ENCODE measurements around the gene ARHGEF26. TPM values are rescaled to one million over a fixed set of nuclear protein-coding genes. Genes with fewer than 3 reads are reported as not detected.

The ARHGEF26 gene, protein sequence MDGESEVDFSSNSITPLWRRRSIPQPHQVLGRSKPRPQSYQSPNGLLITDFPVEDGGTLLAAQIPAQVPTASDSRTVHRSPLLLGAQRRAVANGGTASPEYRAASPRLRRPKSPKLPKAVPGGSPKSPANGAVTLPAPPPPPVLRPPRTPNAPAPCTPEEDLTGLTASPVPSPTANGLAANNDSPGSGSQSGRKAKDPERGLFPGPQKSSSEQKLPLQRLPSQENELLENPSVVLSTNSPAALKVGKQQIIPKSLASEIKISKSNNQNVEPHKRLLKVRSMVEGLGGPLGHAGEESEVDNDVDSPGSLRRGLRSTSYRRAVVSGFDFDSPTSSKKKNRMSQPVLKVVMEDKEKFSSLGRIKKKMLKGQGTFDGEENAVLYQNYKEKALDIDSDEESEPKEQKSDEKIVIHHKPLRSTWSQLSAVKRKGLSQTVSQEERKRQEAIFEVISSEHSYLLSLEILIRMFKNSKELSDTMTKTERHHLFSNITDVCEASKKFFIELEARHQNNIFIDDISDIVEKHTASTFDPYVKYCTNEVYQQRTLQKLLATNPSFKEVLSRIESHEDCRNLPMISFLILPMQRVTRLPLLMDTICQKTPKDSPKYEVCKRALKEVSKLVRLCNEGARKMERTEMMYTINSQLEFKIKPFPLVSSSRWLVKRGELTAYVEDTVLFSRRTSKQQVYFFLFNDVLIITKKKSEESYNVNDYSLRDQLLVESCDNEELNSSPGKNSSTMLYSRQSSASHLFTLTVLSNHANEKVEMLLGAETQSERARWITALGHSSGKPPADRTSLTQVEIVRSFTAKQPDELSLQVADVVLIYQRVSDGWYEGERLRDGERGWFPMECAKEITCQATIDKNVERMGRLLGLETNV
- 29.2 TPM for total RNA-seq

DNA sequence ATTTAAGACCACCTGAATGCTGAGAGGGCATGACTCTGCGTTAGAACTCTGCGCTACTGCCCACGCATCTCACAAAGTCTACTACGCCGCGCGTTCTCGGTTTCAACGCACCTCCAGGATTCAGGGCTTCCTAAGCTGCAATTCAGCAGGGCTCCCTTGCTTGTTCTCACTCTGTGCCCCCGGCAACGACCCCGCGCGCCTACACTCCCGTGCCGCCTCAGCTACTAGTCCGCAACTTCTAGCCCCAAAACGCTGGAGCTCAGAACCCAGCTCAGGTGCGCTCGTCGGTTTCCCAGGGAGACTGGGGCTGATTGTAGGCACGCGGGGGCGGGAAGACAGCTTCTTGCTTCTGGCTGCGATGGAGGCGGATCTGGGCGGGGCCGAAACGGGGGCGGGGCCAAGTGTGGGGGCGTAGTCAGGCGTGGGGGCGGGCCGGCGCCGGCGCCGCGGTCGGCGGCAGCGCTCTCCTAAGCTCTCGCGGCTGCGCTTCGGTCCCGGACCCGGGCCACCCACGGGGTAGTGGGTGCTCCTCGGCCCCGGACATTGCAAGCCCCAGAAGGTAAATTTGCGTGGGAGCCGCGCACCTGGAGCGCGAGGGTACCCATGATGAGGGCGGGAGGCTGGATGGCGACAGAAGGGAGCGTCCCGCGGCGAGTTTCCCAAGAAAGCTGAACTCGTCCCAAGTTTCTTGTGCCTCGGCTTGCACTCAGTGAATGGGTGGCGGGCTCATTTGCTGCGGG, at the start of gene ARHGEF26:
Gene ARHGEF26 (plus strand): TSS at position 430 of the 740 bp plus-strand sequence. CDS start 603 bp downstream, outside the sequence.
- intact Hi-C loops (cut with DNase I), result no loop called here
- peak within 1 kb of the TSS; percentile 62 to 83 for H3K4me3 ChIP-seq
- no peaks in the 10 kb centered on the region for H3K9me3 ChIP-seq
- DNase-seq (ENCODE audit: extremely low spot score in 2 of 2), result peak in 1 of 2 donors; percentile 93
- peak within 1 kb of the TSS; percentile 87 for H3K27ac ChIP-seq
- H3K36me3 ChIP-seq, result no peaks in the 10 kb centered on the region
- H3K27me3 ChIP-seq, result no peaks in the 10 kb centered on the region
- peaks cover 19% of the 10 kb centered on the region for H3K4me1 ChIP-seq
- TF ChIP-seq POLR2A (IDR thresholded peaks at IDR 0.05), result peak in 1 of 2 donors; percentile 44
- TF ChIP-seq POLR2AphosphoS5 (IDR thresholded peaks at IDR 0.05; ENCODE audit: insufficient read depth in 1 of 2, low read depth in 1 of 2), result peak in 1 of 2 donors; percentile 85
- TF ChIP-seq, protein P1, sequence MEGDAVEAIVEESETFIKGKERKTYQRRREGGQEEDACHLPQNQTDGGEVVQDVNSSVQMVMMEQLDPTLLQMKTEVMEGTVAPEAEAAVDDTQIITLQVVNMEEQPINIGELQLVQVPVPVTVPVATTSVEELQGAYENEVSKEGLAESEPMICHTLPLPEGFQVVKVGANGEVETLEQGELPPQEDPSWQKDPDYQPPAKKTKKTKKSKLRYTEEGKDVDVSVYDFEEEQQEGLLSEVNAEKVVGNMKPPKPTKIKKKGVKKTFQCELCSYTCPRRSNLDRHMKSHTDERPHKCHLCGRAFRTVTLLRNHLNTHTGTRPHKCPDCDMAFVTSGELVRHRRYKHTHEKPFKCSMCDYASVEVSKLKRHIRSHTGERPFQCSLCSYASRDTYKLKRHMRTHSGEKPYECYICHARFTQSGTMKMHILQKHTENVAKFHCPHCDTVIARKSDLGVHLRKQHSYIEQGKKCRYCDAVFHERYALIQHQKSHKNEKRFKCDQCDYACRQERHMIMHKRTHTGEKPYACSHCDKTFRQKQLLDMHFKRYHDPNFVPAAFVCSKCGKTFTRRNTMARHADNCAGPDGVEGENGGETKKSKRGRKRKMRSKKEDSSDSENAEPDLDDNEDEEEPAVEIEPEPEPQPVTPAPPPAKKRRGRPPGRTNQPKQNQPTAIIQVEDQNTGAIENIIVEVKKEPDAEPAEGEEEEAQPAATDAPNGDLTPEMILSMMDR (IDR thresholded peaks at IDR 0.05), result no peak

DNA sequence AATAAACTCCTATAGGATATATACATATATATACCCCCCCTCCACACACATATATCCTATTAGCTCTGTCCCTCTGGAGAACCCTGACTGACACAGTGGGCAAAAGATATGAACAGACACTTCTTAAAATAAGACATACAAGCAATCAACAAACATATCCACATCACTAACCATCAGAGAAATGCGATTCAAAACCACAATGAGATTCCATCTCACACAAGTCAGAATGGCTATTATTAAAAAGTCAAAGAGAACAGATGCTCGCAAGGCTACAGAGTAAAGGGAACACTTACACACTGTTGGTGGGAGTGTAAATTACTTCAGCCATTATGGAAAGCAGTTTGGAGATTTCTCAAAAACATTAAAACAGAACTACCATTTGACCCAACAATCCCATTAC, 46.2 kb upstream of the ARHGEF26 start:
- Histone ChIP-seq H3K4me1 (no peaks in the 10 kb centered on the region), H3K9me3 (no peaks in the 10 kb centered on the region), H3K27me3 (no peaks in the 10 kb centered on the region), H3K4me3 (no peak overlapping the region), H3K36me3 (no peaks in the 10 kb centered on the region), H3K27ac (no peak overlapping the region)
- DNase-seq (ENCODE audit: extremely low spot score in 2 of 2), result no peak
- TF ChIP-seq POLR2A (IDR thresholded peaks at IDR 0.05) (no peak), POLR2AphosphoS5 (IDR thresholded peaks at IDR 0.05; ENCODE audit: insufficient read depth in 1 of 2, low read depth in 1 of 2) (no peak)
- intact Hi-C loops (cut with DNase I), result no loop called here

DNA sequence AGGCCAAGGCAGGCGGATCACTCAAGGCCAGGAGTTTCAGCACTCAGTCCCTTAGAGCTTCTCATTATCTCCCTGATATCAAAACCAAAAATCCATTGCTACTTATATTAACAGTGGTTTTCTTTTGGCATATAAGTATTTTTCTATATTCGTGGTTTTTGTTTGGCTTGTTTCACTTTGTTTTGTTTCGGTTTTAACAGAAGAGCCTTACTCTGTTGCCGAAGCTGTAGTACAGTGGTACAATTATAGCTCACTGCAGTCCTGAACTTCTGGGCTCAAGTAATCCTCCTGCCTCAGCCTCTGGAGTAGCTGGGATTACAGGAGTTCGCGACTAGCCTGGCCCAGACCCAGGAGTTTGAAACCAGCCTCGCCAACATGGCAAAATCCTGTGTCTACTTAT, 42.5 kb upstream of the ARHGEF26 start:
- intact Hi-C loops (cut with DNase I), result no loop called here
- H3K27ac ChIP-seq, result no peak overlapping the region
- no peaks in the 10 kb centered on the region for H3K9me3 ChIP-seq
- TF ChIP-seq, protein P1 (IDR thresholded peaks at IDR 0.05), result no peak
- TF ChIP-seq POLR2A (IDR thresholded peaks at IDR 0.05) (no peak), POLR2AphosphoS5 (IDR thresholded peaks at IDR 0.05; ENCODE audit: insufficient read depth in 1 of 2, low read depth in 1 of 2) (no peak)
- no peaks in the 10 kb centered on the region for H3K4me1 ChIP-seq
- no peak for DNase-seq (ENCODE audit: extremely low spot score in 2 of 2)
- no peaks in the 10 kb centered on the region for H3K36me3 ChIP-seq
- no peak overlapping the region for H3K4me3 ChIP-seq
- no peaks in the 10 kb centered on the region for H3K27me3 ChIP-seq

DNA sequence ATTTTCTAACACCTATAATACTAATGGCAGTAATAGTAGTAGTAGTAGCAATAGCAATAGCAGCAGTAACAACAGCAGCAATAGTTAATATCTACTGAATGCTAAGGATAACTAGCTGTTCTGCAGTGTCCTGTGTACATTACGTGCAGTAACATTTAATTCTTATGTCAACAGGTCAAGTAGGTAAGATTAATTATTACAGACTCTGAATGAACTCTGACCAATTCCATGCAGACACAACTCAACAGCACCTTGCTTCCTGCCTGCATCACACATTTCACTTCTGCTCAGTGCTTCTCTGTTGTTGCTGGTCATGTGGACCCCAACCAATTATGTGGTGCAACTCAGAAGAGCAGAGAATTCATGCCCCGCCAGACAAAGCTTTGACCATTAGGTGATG, 39.9 kb upstream of the ARHGEF26 start:
- intact Hi-C loops (cut with DNase I), result no loop called here

More for the DNA sequence above, 39.9 kb upstream of the ARHGEF26 start:
- Histone ChIP-seq H3K4me3 (no peak overlapping the region), H3K4me1 (no peaks in the 10 kb centered on the region), H3K36me3 (no peaks in the 10 kb centered on the region), H3K9me3 (no peaks in the 10 kb centered on the region), H3K27ac (no peak overlapping the region), H3K27me3 (no peaks in the 10 kb centered on the region)
- DNase-seq (ENCODE audit: extremely low spot score in 2 of 2), result no peak
- TF ChIP-seq POLR2A (IDR thresholded peaks at IDR 0.05) (no peak), POLR2AphosphoS5 (IDR thresholded peaks at IDR 0.05; ENCODE audit: insufficient read depth in 1 of 2, low read depth in 1 of 2) (no peak)
- TF ChIP-seq, protein P1 (IDR thresholded peaks at IDR 0.05), result no peak

Data from vagina (tissue), 2 donors.